OCI-LY3 (cell line): ENCODE measurements around the gene DPEP2.
"Not testable (repeated sequence)": the region's sequence is repeated elsewhere in the genome, so short reads cannot be mapped to it uniquely, and the experiment has no call there.

ENCODE experiments used
- EZH2phosphoT487 ChIP-seq: fragments of 200-600 bp; shearing (Covaris generic); IDR thresholded peaks from 2 replicates; pipeline ENCODE4 v1.6.1; 2018; ENCODE audit warnings: antibody characterized with exemption, mixed run types, low read depth
- TF ChIP-seq, protein P1 (sequence below): fragments of 200-600, 300-600 bp; sonication (generic); IDR thresholded peaks from 2 replicates; pipeline ENCODE4 v1.5.1; 2014; ENCODE audit warnings: antibody characterized with exemption, low read length, low read depth

DNA sequence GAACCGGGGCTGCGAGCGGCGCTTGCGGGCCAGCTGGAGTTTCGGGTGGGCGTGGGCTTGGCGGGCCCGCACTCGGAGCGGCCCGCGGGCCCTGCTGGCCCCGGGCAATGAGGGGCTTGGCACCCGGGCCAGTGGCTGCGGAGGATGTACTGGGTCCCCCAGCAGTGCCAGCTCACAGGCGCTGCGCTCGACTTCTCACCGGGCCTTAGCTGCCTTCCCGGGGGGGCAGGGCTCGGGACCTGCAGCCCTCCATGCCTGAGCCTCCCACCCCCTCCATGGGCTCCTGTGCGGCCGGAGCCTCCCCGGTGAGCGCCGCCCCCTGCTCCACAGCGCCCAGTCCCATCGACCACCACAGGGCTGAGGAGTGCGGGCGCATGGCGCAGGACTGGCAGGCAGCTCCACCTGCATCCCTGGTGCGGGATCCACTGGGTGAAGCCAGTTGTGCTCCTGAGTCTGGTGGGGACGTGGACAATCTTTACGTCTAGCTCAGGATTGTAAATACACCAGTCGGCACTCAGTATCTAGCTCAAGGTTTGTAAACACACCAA is 979 bp downstream of the DPEP2 start:
- TF ChIP-seq, protein P1, sequence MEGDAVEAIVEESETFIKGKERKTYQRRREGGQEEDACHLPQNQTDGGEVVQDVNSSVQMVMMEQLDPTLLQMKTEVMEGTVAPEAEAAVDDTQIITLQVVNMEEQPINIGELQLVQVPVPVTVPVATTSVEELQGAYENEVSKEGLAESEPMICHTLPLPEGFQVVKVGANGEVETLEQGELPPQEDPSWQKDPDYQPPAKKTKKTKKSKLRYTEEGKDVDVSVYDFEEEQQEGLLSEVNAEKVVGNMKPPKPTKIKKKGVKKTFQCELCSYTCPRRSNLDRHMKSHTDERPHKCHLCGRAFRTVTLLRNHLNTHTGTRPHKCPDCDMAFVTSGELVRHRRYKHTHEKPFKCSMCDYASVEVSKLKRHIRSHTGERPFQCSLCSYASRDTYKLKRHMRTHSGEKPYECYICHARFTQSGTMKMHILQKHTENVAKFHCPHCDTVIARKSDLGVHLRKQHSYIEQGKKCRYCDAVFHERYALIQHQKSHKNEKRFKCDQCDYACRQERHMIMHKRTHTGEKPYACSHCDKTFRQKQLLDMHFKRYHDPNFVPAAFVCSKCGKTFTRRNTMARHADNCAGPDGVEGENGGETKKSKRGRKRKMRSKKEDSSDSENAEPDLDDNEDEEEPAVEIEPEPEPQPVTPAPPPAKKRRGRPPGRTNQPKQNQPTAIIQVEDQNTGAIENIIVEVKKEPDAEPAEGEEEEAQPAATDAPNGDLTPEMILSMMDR, result not testable (repeated sequence)
- not testable (repeated sequence) for TF ChIP-seq EZH2phosphoT487
